HEK293 (cell line): ENCODE measurements around the gene NDUFS4.

Source experiments
- CTCF ChIA-PET: fragments of 350-600 bp; formaldehyde crosslinking; extraction: SDS; loops from one replicate; lab custom pipeline; 2021; ENCODE audit warnings: antibody characterized with exemption; lab: Yijun Ruan, JAX
- POLR2A ChIA-PET: fragments of 300-600 bp; formaldehyde crosslinking; extraction: SDS; loops from one replicate; lab custom pipeline; 2020; ENCODE audit warnings: antibody characterized with exemption, inconsistent platforms; lab: Yijun Ruan, JAX
- H3K27ac ChIP-seq: fragments of 200-500 bp; sonication (Bioruptor generic); 2 replicates; pipeline ENCODE4 v1.5.1; 2014; ENCODE audit warnings: low read depth, low read length, control low read depth, inconsistent platforms; ENCODE audit errors: extremely low read depth
- H3K36me3 ChIP-seq, 2 experiments: fragments of 200-500 bp in 1 of 2; sonication (Bioruptor generic) in 1 of 2; 1 replicate in 1 of 2; 2 replicates in 1 of 2; pipeline ENCODE4 v1.5.1; 2014 to 2017; ENCODE audit warnings: inconsistent platforms in 2 of 2, low read length in 2 of 2; ENCODE audit not compliant: control insufficient read depth in 2 of 2, insufficient read depth in 1 of 2
- H3K4me1 ChIP-seq: fragments of 200-500 bp; sonication (Bioruptor generic); 2 replicates; pipeline ENCODE4 v1.5.1; 2014; ENCODE audit warnings: mild to moderate bottlenecking, low read length, inconsistent platforms; ENCODE audit not compliant: control insufficient read depth, insufficient read depth
- H3K4me3 ChIP-seq: 2 replicates; pipeline ENCODE4 v1.5.1; 2011; ENCODE audit warnings: low read depth, mild to moderate bottlenecking, control low read depth, low read length, moderate library complexity
- H3K9me3 ChIP-seq: fragments of 200-500 bp; sonication (Bioruptor generic); 2 replicates; pipeline ENCODE4 v1.5.1; 2014; ENCODE audit warnings: low read depth, low read length, inconsistent platforms; ENCODE audit not compliant: control insufficient read depth, insufficient read depth
- EGR2 ChIP-seq: fragments of 450-650 bp; formaldehyde crosslinking; IDR thresholded peaks from 2 replicates; pipeline ENCODE4 v1.5.1; 2016; ENCODE audit warnings: low read depth, missing biosample characterization, missing genetic modification characterization
- GLI2 ChIP-seq: fragments of 450-650 bp; formaldehyde crosslinking; IDR thresholded peaks from 2 replicates; pipeline ENCODE4; 2017; ENCODE audit warnings: missing biosample characterization, missing genetic modification characterization, low read depth, borderline replicate concordance
- KLF9 ChIP-seq: fragments of 450-650 bp; formaldehyde crosslinking; IDR thresholded peaks from 2 replicates; pipeline ENCODE4 v1.5.1; 2016; ENCODE audit warnings: missing biosample characterization, missing genetic modification characterization, low read depth
- OSR2 ChIP-seq: fragments of 450-650 bp; formaldehyde crosslinking; IDR thresholded peaks from 2 replicates; pipeline ENCODE4 v1.5.1; 2016; ENCODE audit warnings: missing biosample characterization, missing genetic modification characterization
- PBX3 ChIP-seq: sonication (generic); formaldehyde crosslinking; IDR thresholded peaks from 2 replicates; pipeline ENCODE4 v1.8.1; 2022; ENCODE audit warnings: mild to moderate bottlenecking, moderate library complexity, missing genetic modification reagents
- PRDM6 ChIP-seq: fragments of 450-650 bp; formaldehyde crosslinking; IDR thresholded peaks from 2 replicates; pipeline ENCODE4 v1.5.1; 2017; ENCODE audit warnings: missing biosample characterization, missing genetic modification characterization
- RBAK ChIP-seq: fragments of 450-650 bp; formaldehyde crosslinking; IDR thresholded peaks from 2 replicates; pipeline ENCODE4 v1.5.1; 2016; ENCODE audit warnings: missing biosample characterization, missing genetic modification characterization
- TRIM28 ChIP-seq: IDR thresholded peaks from 2 replicates; pipeline ENCODE4 v1.6.1; 2011; ENCODE audit warnings: low read length, control low read depth, borderline replicate concordance
- ZBTB17 ChIP-seq: fragments of 450-650 bp; formaldehyde crosslinking; IDR thresholded peaks from 2 replicates; pipeline ENCODE4 v1.5.1; 2016; ENCODE audit warnings: missing biosample characterization, missing genetic modification characterization
- ZNF133 ChIP-seq: fragments of 450-650 bp; formaldehyde crosslinking; IDR thresholded peaks from 2 replicates; pipeline ENCODE4 v1.5.1; 2016; ENCODE audit warnings: missing biosample characterization, missing genetic modification characterization
- ZNF214 ChIP-seq: fragments of 450-650 bp; formaldehyde crosslinking; IDR thresholded peaks from 2 replicates; pipeline ENCODE4 v1.5.1; 2017; ENCODE audit warnings: missing biosample characterization, mild to moderate bottlenecking, missing genetic modification characterization, borderline replicate concordance
- ZNF23 ChIP-seq: fragments of 450-650 bp; formaldehyde crosslinking; IDR thresholded peaks from 2 replicates; pipeline ENCODE4 v1.5.1; 2016; ENCODE audit warnings: missing biosample characterization, missing genetic modification characterization, borderline replicate concordance
- ZNF239 ChIP-seq: fragments of 450-650 bp; formaldehyde crosslinking; IDR thresholded peaks from 2 replicates; pipeline ENCODE4 v1.5.1; 2016; ENCODE audit warnings: missing biosample characterization, missing genetic modification characterization
- ZNF416 ChIP-seq: fragments of 450-650 bp; formaldehyde crosslinking; IDR thresholded peaks from 2 replicates; pipeline ENCODE4 v1.5.1; 2016; ENCODE audit warnings: missing biosample characterization, missing genetic modification characterization
- ZNF423 ChIP-seq: fragments of 450-650 bp; formaldehyde crosslinking; IDR thresholded peaks from 2 replicates; pipeline ENCODE4 v1.5.1; 2016; ENCODE audit warnings: missing biosample characterization, missing genetic modification characterization
- ZNF48 ChIP-seq: fragments of 450-650 bp; formaldehyde crosslinking; IDR thresholded peaks from 2 replicates; pipeline ENCODE4 v1.5.1; 2016; ENCODE audit warnings: missing biosample characterization, missing genetic modification characterization
- ZNF580 ChIP-seq: fragments of 450-650 bp; formaldehyde crosslinking; IDR thresholded peaks from 2 replicates; pipeline ENCODE4 v1.5.1; 2016; ENCODE audit warnings: missing biosample characterization, missing genetic modification characterization
- ZNF610 ChIP-seq: fragments of 450-650 bp; formaldehyde crosslinking; IDR thresholded peaks from 2 replicates; pipeline ENCODE4 v1.5.1; 2016; ENCODE audit warnings: missing biosample characterization, missing genetic modification characterization, borderline replicate concordance
- ZNF837 ChIP-seq: fragments of 450-650 bp; formaldehyde crosslinking; IDR thresholded peaks from 2 replicates; pipeline ENCODE4 v1.5.1; 2016; ENCODE audit warnings: missing biosample characterization, missing genetic modification characterization
- ZSCAN23 ChIP-seq: fragments of 450-650 bp; formaldehyde crosslinking; IDR thresholded peaks from 2 replicates; pipeline ENCODE4 v1.5.1; 2016; ENCODE audit warnings: missing biosample characterization, missing genetic modification characterization
- ZXDB ChIP-seq: fragments of 450-650 bp; formaldehyde crosslinking; IDR thresholded peaks from 2 replicates; pipeline ENCODE4 v1.5.1; 2016; ENCODE audit warnings: missing biosample characterization, missing genetic modification characterization
- TF ChIP-seq, protein P1 (sequence below): fragments of 450-650 bp; formaldehyde crosslinking; IDR thresholded peaks from 2 replicates; pipeline ENCODE4 v1.5.1; 2016; ENCODE audit warnings: missing biosample characterization, missing genetic modification characterization

NDUFS4 gene

DNA sequence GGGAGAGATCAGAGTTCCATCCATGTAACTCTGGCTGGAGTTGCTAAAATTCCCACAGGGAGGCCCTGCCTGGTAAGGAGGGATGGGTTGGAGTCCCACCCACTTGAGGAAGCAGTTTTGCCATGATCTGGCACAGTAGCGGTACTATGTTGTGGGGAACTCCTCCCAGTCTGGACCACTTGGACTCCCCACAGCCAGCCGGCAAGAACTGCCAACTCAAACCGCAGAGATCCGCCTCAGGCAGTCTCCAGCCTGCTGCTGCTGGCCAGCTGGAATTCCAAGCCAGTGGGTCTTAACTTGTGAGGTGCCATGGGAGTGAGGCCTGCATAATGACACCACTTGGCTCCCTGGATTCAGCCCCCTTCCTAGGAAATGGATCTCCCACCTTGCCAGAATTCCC, 151.9 kb downstream of the NDUFS4 start (continued):
- TF ChIP-seq ZNF416 (tag by site-specific recombination) = no peak
- TF ChIP-seq ZBTB17 (tag by site-specific recombination) = no peak
- no peak for TF ChIP-seq ZNF23 (tag by site-specific recombination)
- TF ChIP-seq GLI2 (tag by site-specific recombination) = no peak
- TF ChIP-seq KLF9 (tag by site-specific recombination) = no peak

DNA sequence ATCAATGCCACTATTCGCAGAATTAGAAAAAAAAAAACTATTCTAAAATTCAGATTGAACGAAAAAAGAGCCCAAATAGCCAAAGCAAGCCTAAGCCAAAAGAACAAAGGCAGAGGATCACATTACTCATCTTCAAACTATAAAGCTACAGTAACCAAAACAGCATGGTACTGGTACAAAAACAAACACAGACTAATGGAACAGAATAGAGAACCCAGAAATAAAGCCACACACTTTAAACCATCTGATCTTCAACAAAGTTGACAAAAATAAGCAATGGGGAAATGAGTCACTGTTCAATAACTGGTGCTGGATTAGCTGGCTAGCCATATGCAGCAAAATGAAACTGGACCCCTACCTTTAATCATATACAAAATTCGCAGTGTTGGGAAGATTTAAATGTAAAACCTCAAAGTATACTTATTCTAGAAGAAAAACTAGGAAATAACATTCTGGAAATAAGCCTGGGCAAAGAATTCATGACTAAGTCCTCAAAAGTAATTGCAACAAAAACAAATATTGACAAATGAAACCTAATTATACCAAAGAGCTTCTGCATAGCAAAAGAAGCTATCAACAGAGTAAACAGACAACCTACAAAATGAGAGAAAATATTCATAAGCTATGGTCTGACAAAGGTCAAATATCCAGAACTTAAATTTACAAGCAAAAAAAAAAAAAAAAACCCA, 153.7 kb downstream of the NDUFS4 start:
- ChIA-PET CTCF (interaction anchor here (1.1 kb wide), 1 partner anchor 225 kb away, joined by 3 read pairs; no protein-coding TSS in a partner anchor), POLR2A (no interaction called here)
- Histone ChIP-seq H3K4me1 (peaks cover 2% of the 10 kb centered on the region; the same call in 1 of the 2 replicates), H3K4me3 (no peak overlapping the region), H3K9me3 (no peaks in the 10 kb centered on the region), H3K36me3 (no peaks in the 10 kb centered on the region), H3K27ac (no peak overlapping the region)
- no peak for TF ChIP-seq ZNF837 (tag by site-specific recombination)
- no peak for TF ChIP-seq ZNF48 (tag by site-specific recombination)
- TF ChIP-seq ZNF610 (tag by site-specific recombination) = no peak
- TF ChIP-seq EGR2 (tag by site-specific recombination) = no peak
- no peak for TF ChIP-seq TRIM28
- no peak for TF ChIP-seq ZXDB (tag by site-specific recombination)
- TF ChIP-seq, protein P1, sequence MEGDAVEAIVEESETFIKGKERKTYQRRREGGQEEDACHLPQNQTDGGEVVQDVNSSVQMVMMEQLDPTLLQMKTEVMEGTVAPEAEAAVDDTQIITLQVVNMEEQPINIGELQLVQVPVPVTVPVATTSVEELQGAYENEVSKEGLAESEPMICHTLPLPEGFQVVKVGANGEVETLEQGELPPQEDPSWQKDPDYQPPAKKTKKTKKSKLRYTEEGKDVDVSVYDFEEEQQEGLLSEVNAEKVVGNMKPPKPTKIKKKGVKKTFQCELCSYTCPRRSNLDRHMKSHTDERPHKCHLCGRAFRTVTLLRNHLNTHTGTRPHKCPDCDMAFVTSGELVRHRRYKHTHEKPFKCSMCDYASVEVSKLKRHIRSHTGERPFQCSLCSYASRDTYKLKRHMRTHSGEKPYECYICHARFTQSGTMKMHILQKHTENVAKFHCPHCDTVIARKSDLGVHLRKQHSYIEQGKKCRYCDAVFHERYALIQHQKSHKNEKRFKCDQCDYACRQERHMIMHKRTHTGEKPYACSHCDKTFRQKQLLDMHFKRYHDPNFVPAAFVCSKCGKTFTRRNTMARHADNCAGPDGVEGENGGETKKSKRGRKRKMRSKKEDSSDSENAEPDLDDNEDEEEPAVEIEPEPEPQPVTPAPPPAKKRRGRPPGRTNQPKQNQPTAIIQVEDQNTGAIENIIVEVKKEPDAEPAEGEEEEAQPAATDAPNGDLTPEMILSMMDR (tag by site-specific recombination) = no peak
- no peak for TF ChIP-seq OSR2 (tag by site-specific recombination)
- TF ChIP-seq ZNF423 (tag by site-specific recombination) = no peak

DNA sequence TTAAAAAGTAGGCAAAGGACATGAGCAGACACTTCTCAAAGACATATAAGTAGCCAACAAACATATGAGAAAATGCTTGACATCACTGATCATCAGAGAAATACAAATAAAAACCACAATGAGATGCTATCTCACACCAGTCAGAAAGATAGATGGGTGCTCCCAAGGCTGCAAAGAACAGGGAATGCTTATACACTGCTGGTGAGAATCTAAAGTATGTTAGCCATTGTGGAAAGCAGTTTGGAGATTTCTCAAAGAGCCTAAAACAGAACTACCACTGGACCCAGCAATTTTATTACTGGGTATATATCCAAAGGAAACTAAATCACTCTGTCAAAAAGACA, 154.2 kb downstream of the NDUFS4 start:
- peaks cover 2% of the 10 kb centered on the region; the same call in 1 of the 2 replicates for H3K4me1 ChIP-seq
- H3K4me3 ChIP-seq = no peak overlapping the region
- TF ChIP-seq ZNF133 = no peak
- TF ChIP-seq PBX3 (CRISPR knock-in tag) = no peak
- no peak for TF ChIP-seq PRDM6 (tag by site-specific recombination)
- TF ChIP-seq ZNF580 (tag by site-specific recombination) = no peak
- no peak for TF ChIP-seq ZNF214
- no peak for TF ChIP-seq ZSCAN23 (tag by site-specific recombination)
- TF ChIP-seq ZNF239 = no peak
- TF ChIP-seq RBAK = no peak
- H3K9me3 ChIP-seq = no peaks in the 10 kb centered on the region
- ChIA-PET POLR2A (no interaction called here), CTCF (interaction anchor here (0.7 to 1.1 kb wide), 2 partner anchors 56 to 226 kb away, joined by 3 to 9 read pairs; no protein-coding TSS in a partner anchor)
- H3K36me3 ChIP-seq = no peaks in the 10 kb centered on the region
- H3K27ac ChIP-seq = no peak overlapping the region
